Colonic mucosa (tissue), 4 donors: ENCODE data around the gene C19orf25. TPM values are rescaled to one million over a fixed set of nuclear protein-coding genes. Genes with fewer than 3 reads are reported as not detected.

Experiments
- DNase-seq: peaks from one replicate; pipeline ENCODE4 v3.0.0-alpha.2; 2020
- H3K27ac ChIP-seq: fragments of 200-600 bp; one replicate; pipeline ENCODE4 v1.8.0; 2021
- H3K27me3 ChIP-seq: fragments of 200-600 bp; one replicate; pipeline ENCODE4 v1.8.0; 2021
- H3K36me3 ChIP-seq: fragments of 200-600 bp; one replicate; pipeline ENCODE4 v1.8.0; 2021
- H3K4me1 ChIP-seq: fragments of 200-600 bp; one replicate; pipeline ENCODE4 v1.8.0; 2021; ENCODE audit warnings: mild to moderate bottlenecking
- H3K4me3 ChIP-seq: fragments of 200-600 bp; one replicate; pipeline ENCODE4 v1.8.0; 2021
- H3K9ac ChIP-seq, 2 donors: one replicate each; pipeline ENCODE4 v1.7.0; 2013; ENCODE audit warnings: control low read depth in 2 of 2, low read depth in 2 of 2, low read length in 2 of 2
- H3K9me3 ChIP-seq: fragments of 200-600 bp; one replicate; pipeline ENCODE4 v1.8.0; 2021
- intact Hi-C: fragments of 100-400 bp; cut with DNase I; formaldehyde crosslinking; loops from one replicate; pipeline ENCODE4 v1.14.1; 2022
- total RNA-seq, 2 donors: library from RNA; stranded (reverse); fragmentation: NEBNext Ultra II Directional in 1 of 2; extraction: Animal tissue kit (Norgen Biotek cat#: 25700) in 1 of 2; gene quantifications; one replicate each; pipeline ENCODE4 v1.2.1, GENCODE V29; 2021
- TF ChIP-seq, protein P1 (sequence below): fragments of 200-600 bp; IDR thresholded peaks from one replicate; pipeline ENCODE4 v1.8.0; 2022; ENCODE audit warnings: antibody characterized with exemption, mild to moderate bottlenecking
- donor health status: healthy.
- donor health status: DM: no; HTN: no; CAD: no.
- donor health status: DM: no; HTN: no; CAD: no.

The C19orf25 gene
- total RNA-seq, 2 donors from 2014 or later = 27.3 to 46.9 TPM

DNA sequence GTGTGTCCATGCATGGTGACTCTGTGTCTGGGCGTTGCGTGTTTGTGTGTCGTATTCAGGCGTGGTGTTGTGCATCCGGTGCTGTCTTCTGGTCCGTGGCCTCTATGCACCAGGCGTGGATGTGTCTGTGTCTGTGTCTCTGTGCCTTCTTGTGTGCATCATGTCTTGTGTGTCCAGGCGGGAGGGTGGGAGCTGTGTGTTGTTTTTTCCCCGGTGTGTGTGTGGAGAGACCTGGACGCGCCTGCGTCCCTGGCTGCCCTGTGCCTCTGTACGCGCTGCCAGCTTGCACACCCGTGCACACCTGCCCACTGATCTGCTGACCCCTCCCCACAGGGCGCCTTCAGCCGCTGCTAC lies 45.9 kb upstream of the C19orf25 start:
- intact Hi-C loops = no loop called here
- H3K4me3 ChIP-seq = no peak overlapping the region
- DNase-seq = no peak
- TF ChIP-seq, protein P1, sequence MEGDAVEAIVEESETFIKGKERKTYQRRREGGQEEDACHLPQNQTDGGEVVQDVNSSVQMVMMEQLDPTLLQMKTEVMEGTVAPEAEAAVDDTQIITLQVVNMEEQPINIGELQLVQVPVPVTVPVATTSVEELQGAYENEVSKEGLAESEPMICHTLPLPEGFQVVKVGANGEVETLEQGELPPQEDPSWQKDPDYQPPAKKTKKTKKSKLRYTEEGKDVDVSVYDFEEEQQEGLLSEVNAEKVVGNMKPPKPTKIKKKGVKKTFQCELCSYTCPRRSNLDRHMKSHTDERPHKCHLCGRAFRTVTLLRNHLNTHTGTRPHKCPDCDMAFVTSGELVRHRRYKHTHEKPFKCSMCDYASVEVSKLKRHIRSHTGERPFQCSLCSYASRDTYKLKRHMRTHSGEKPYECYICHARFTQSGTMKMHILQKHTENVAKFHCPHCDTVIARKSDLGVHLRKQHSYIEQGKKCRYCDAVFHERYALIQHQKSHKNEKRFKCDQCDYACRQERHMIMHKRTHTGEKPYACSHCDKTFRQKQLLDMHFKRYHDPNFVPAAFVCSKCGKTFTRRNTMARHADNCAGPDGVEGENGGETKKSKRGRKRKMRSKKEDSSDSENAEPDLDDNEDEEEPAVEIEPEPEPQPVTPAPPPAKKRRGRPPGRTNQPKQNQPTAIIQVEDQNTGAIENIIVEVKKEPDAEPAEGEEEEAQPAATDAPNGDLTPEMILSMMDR = no peak
- H3K27ac ChIP-seq = no peak overlapping the region
- no peaks in the 10 kb centered on the region for H3K36me3 ChIP-seq
- H3K27me3 ChIP-seq = peaks cover 42% of the 10 kb centered on the region
- H3K4me1 ChIP-seq = no peaks in the 10 kb centered on the region
- H3K9me3 ChIP-seq = no peaks in the 10 kb centered on the region
- no peak overlapping the region for H3K9ac ChIP-seq

DNA sequence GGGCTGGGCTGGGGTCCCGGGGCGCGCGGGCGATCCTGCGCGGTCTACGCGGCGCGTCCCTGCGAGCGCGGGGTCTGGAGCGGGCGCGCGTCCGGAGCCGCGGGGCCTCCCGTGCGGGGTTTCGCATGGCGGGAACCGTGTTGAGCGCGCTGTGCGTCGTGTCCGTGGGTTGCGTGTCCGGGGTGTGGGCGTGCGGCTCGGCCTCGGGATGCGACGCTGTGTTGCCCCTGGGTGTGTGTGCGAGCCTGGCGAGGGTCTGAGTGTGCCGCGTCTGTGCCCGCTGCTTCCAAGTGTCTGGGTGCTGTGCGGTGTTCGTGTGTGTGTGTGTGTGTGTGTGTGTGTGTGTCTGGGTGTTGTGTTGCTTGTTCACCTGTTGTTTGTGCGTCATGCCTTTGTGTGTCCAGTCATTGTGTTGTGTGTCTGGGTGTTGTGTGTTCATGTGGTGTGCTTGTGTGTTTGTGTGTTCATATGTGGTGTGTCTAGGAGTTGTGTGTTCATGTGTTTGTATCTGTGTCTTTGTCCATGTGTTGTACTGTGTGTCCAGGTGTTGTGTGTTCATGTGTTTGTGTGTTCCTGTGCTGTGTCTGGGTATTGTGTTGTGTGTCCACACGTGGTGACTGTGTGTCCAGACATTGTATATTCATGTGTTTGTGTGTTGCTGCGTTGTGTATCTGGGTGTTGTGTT lies 45.4 kb upstream of the C19orf25 start:
- H3K9me3 ChIP-seq = no peaks in the 10 kb centered on the region
- intact Hi-C loops = no loop called here
- H3K9ac ChIP-seq = no peak overlapping the region
- H3K4me3 ChIP-seq = no peak overlapping the region
- H3K27me3 ChIP-seq = peaks cover 42% of the 10 kb centered on the region
- no peaks in the 10 kb centered on the region for H3K4me1 ChIP-seq
- no peak overlapping the region for H3K27ac ChIP-seq
- no peak for DNase-seq
- TF ChIP-seq, protein P1 = no peak
- H3K36me3 ChIP-seq = no peaks in the 10 kb centered on the region

DNA sequence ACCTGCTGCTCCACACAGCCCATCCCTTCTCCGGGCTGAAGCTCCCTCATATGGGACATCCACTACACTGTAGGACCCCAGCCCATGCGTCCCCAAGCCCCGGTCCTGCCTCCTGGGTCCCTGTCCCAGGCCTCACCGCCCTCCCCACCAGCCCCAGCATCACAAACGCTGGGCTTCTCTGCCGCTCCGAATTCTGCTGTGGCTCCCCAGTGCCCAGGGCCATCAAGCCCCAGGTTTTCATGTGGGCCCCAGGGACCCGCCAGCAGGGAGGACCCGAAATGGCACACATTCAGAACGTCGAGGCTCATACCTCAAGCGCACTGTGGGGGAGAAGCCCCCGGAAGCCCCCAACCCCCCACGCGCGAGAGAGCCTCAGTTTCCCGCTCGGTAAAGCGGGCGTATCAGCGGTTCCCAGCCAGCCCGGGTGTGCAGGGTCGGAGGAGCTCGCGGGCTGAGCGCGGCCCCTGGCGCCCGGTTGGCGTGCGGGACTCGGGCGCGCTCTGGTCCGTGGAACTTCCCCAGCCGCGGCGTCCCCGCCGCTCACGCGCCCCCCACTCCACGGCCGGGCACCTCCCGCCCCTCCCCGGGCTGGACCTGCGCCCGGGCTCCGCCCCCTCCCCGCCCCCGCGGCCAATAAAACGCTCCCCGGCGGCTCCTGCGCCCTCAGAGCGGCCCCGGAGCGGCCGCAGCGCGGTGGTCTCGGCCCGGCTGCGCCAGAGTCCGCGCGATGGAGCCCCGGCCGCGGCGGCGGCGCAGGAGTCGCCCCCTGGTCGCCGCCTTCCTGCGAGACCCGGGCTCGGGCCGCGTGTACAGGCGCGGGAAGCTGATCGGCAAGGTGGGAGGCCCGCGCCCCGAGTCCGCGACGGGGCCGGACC lies 44.6 kb upstream of the C19orf25 start, which contains the start of gene PLK5:
PLK5 (plus strand) TSS at position 666 of the 875 bp plus-strand sequence. CDS start 2,920 bp downstream, outside the sequence.
- DNase-seq = no peak
- no peak within 1 kb of the TSS for H3K9ac ChIP-seq
- no peak within 1 kb of the TSS for H3K4me3 ChIP-seq
- TF ChIP-seq, protein P1 = no peak
- intact Hi-C loops = no loop called here
- H3K27me3 ChIP-seq = peaks cover 42% of the 10 kb centered on the region
- H3K36me3 ChIP-seq = no peaks in the 10 kb centered on the region
- no peaks in the 10 kb centered on the region for H3K4me1 ChIP-seq
- H3K27ac ChIP-seq = no peak within 1 kb of the TSS
- H3K9me3 ChIP-seq = no peaks in the 10 kb centered on the region

DNA sequence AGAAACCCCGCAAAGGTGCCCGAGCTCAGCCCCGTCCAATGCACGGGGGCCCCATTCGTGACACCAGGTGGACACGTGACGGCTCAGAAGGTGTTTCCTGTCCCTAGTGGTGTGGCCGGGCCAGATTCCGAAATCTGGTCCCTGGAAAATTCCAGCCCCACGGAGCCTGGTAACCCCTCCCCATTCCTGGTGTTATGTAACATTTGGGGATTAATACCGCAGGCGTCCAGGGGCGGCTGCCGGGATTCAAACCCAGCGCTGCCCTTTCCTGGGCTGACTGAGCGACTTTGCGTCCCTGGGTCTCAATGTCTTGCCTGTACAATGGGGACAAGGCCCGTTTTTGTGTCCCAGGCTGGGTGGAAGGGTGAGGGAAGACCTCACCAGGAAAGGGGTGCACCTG lies 43.8 kb upstream of the C19orf25 start:
- no peaks in the 10 kb centered on the region for H3K36me3 ChIP-seq
- no peak overlapping the region for H3K4me3 ChIP-seq
- H3K9me3 ChIP-seq = no peaks in the 10 kb centered on the region
- intact Hi-C loops = no loop called here
- no peak overlapping the region for H3K27ac ChIP-seq
- H3K4me1 ChIP-seq = no peaks in the 10 kb centered on the region
- H3K27me3 ChIP-seq = peaks cover 40% of the 10 kb centered on the region
- DNase-seq = no peak
- TF ChIP-seq, protein P1 = no peak
- no peak overlapping the region for H3K9ac ChIP-seq

DNA sequence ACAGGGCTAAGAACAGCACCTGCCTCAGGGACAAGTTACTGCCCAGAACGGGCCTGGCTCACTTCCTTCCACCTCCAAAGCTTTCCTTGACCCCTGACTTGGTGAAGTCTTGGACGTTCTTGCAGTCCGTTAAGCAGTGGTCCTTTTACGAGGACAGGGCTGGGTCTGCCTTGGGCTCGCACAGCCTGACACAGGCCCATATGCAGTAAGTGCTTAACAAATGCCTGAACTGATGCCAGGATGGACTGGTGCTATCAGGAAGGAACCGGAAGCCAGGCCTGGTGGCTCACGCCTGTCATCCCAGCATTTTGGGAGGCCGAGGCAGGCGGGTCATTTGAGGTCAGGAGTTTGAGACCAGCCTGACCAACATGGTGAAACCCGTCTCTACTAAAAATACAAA lies 43.0 kb upstream of the C19orf25 start:
- no peaks in the 10 kb centered on the region for H3K9me3 ChIP-seq
- intact Hi-C loops = no loop called here
- TF ChIP-seq, protein P1 = no peak
- no peaks in the 10 kb centered on the region for H3K36me3 ChIP-seq
- peaks cover 39% of the 10 kb centered on the region for H3K27me3 ChIP-seq
- no peak overlapping the region for H3K9ac ChIP-seq
- no peak for DNase-seq
- no peak overlapping the region for H3K4me3 ChIP-seq
- H3K4me1 ChIP-seq = no peaks in the 10 kb centered on the region
- no peak overlapping the region for H3K27ac ChIP-seq
